IPS-18a (cell line): ENCODE measurements around the gene PRDM16.

Experiments
- H3K27ac ChIP-seq: one replicate; pipeline ENCODE4 v1.5.1; 2013; ENCODE audit warnings: low read length
- H3K27me3 ChIP-seq: one replicate; pipeline ENCODE4 v1.6.1; 2013; ENCODE audit warnings: mild to moderate bottlenecking, low read length; ENCODE audit not compliant: control insufficient read depth, insufficient read depth
- H3K36me3 ChIP-seq: one replicate; pipeline ENCODE4 v1.6.1; 2013; ENCODE audit warnings: low read depth, low read length; ENCODE audit not compliant: control insufficient read depth
- H3K4me1 ChIP-seq: one replicate; pipeline ENCODE4 v1.6.1; 2013; ENCODE audit warnings: low read depth, low read length; ENCODE audit not compliant: control insufficient read depth
- H3K4me3 ChIP-seq: one replicate; pipeline ENCODE4 v1.5.1; 2013; ENCODE audit warnings: low read length
- H3K9ac ChIP-seq: one replicate; pipeline ENCODE4 v1.6.1; 2013; ENCODE audit warnings: mild to moderate bottlenecking, low read length, moderate library complexity
- H3K9me3 ChIP-seq: one replicate; pipeline ENCODE4 v1.6.1; 2013; ENCODE audit warnings: low read depth, low read length; ENCODE audit not compliant: control insufficient read depth

PRDM16 gene

DNA sequence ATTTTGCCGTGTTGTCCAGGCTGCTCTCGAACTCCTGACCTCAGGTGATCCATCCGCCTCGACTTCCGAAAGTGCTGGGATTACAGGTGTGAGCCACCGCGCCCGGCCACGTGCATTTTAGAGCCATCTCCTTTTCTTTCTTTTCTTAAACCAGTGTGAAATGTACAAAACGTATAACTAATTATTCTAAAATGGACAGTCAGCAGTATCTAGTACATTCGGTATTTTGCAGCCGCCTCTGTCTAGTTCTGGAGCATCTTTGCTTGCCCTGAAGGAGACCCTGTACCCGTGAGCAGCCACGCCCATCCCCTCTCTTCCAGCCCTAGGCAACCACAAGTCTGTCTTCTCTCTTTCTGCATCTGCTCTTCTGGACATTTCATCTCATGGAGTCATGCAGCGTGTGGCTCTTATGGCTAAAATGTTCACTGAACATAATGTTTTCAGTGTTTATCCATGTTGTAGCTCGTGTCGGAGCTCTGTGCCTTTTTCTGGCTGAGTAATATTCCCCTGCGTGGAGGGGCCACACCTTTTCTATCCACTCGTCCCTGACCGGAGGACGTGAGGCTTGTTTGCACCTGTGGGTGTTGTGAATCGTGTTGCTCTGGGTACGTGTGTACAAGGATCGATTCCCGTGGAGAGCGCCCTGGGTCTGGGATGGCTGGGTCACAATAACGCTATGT is 198.0 kb downstream of the PRDM16 start:
- no peaks in the 10 kb centered on the region for H3K36me3 ChIP-seq
- H3K27ac ChIP-seq: no peak overlapping the region
- H3K4me1 ChIP-seq: no peaks in the 10 kb centered on the region
- no peaks in the 10 kb centered on the region for H3K9me3 ChIP-seq
- H3K9ac ChIP-seq: no peak overlapping the region
- H3K4me3 ChIP-seq: no peak overlapping the region
- H3K27me3 ChIP-seq: no peaks in the 10 kb centered on the region

DNA sequence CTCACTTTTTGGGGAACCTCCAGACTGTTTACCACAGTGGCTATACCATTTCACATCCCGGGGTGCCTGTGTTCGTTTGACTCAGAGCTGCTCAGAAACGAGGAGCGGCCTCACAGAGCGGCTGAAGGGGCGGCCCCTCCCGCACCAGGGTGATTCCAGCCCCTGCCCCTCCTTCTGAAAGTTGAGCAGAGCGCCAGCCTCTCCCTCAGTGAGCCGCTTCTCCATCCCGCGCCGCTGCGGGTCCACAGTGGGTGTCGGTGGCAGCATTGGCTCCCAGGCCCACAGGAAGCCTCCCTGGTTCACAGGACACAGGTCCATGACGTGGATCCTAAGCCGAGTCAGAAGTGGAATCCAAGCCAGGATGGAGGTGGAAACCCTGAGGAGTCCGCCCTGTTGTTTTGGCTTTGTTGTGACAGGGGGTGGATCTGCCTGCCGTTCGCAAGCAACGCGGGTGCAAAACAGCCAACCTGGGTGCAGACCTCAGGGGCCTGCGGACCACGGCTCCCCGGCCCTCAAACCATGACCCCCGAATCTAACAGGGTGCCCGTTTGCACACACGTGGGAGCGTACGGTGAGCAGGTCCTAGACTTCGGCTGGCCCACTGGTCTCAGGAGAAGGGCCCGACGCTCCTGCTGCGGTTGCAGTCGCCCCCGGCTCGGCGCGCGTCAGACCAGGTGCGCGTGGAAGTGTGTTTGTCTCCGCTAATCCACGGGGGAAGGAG is 198.7 kb downstream of the PRDM16 start:
- no peaks in the 10 kb centered on the region for H3K9me3 ChIP-seq
- H3K4me3 ChIP-seq: no peak overlapping the region
- no peaks in the 10 kb centered on the region for H3K4me1 ChIP-seq
- no peak overlapping the region for H3K27ac ChIP-seq
- no peaks in the 10 kb centered on the region for H3K27me3 ChIP-seq
- no peaks in the 10 kb centered on the region for H3K36me3 ChIP-seq
- no peak overlapping the region for H3K9ac ChIP-seq

DNA sequence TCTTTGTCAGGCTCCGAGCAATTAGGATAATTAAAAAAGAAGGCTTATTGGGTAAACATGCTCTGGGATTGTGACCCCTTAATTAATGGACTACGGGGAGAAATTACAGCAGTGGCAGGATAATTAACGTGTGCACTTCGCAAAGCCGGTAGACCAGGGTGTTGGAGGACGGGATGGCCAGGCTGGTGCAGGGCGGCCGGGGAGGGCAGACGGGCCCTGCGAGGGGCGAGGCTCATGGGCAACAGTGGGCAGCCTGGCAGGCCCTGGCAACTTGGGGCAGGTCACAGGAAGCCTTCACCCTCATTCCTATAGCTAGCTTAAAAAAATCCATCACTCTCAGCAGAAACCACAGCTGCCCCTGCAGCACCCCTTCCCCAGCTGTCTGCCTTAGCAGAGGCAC is 199.3 kb downstream of the PRDM16 start:
- Histone ChIP-seq H3K27me3 (no peaks in the 10 kb centered on the region), H3K4me1 (no peaks in the 10 kb centered on the region), H3K4me3 (no peak overlapping the region), H3K36me3 (no peaks in the 10 kb centered on the region), H3K9me3 (no peaks in the 10 kb centered on the region), H3K9ac (no peak overlapping the region), H3K27ac (no peak overlapping the region)

DNA sequence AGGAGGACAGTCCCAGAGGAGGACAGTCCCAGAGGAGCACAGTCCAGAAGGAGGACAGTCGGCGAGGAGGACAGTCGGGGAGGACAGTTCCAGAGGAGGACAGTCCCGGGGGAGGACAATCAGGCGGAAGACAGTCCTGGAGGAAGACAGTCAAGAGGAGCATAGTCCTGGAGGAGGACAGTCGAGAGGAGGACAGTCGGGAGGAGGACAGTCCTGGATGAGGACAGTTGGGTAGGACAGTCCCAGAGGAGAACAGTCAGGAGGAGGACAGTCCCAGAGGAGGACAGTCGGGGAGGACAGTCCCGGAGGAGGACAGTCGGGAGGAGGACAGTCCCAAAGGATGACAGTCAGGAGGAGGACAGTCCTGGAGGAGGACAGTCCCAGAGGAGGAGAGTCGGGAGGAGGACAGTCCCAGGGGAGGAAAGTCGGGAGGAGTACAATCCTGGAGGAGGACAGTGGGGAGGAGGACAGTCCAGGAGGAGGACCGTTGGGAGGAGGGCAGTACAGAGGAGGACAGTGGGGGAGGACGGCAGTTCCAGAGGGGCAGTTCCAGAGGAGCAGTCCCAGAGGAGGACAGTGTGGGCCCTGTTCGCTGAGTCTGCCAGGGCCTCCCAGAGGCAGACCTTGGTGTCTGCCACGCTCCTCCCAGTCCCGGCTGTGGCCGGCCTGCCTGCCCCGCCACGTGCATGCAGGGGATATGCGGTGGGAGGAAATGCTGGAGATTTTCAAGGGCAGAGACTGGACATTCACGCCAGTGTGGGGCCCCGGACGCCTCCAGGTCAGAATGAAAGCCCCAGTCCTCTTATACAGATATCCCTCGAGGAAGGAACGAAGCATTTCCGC is 201.6 kb downstream of the PRDM16 start:
- Histone ChIP-seq H3K4me1 (no peaks in the 10 kb centered on the region), H3K9me3 (no peaks in the 10 kb centered on the region), H3K27me3 (no peaks in the 10 kb centered on the region), H3K4me3 (no peak overlapping the region), H3K27ac (no peak overlapping the region), H3K36me3 (no peaks in the 10 kb centered on the region), H3K9ac (no peak overlapping the region)

DNA sequence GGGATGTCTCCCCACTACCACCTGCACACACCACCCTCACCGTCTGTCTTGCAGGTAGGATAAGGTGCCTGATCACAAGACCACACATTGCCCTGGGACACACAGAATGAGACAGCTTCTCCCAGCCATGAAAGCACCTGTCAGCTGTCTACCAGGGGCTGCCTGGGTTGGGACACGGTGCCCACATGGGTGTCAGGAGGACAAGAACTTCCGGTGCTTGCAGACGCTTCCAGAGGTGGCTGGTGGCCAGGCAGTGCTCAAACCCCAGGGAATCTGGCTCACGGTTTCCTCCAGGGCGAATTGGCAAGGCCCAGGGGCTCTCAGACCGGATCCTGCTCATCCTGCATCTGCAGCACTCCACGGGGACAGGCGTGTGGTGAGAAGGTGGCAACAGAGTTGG is 202.9 kb downstream of the PRDM16 start:
- Histone ChIP-seq H3K36me3 (no peaks in the 10 kb centered on the region), H3K27ac (no peak overlapping the region), H3K27me3 (no peaks in the 10 kb centered on the region)

DNA sequence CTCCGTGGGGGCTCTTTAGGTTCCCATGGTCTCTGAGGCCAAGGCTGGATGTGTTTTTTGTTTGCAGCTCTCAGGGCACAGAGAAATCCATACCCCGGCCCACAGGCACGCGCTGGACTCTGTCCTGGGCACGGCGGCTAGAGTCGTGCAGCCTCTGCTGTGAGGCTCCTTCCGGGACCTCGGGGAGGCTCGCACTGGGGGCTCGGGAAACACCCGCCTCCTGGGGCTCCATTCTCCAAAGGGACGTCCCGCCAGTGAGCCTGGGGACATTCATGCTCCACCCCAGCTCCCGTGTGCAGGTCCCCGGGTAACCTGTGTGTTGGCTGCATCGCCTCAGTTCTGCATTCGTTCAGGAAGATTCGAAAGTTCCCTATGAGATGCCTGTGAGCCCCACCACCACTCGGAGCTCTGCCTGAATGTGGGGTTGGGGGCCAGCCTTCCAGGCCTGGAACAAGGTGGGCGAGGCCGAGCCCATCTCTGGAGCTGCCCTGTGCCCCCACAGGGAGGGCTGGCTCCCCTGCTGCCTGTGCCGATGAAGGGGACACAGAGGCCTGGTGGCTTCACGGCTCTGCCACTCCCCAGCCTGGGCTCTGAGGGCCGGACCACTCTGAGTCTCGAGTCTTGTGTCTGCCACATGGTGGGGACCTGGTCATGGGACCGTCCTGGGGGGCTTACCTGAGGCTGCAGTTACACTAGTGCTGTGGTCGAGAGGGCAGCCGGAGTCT is 203.5 kb downstream of the PRDM16 start:
- H3K36me3 ChIP-seq: no peaks in the 10 kb centered on the region
- no peak overlapping the region for H3K27ac ChIP-seq
- H3K4me1 ChIP-seq: no peaks in the 10 kb centered on the region
- H3K27me3 ChIP-seq: no peaks in the 10 kb centered on the region
- H3K4me3 ChIP-seq: no peak overlapping the region
- no peaks in the 10 kb centered on the region for H3K9me3 ChIP-seq
- no peak overlapping the region for H3K9ac ChIP-seq

More for the DNA sequence above, 202.9 kb downstream of the PRDM16 start:
- Histone ChIP-seq H3K4me3 (no peak overlapping the region), H3K4me1 (no peaks in the 10 kb centered on the region), H3K9me3 (no peaks in the 10 kb centered on the region), H3K9ac (no peak overlapping the region)

DNA sequence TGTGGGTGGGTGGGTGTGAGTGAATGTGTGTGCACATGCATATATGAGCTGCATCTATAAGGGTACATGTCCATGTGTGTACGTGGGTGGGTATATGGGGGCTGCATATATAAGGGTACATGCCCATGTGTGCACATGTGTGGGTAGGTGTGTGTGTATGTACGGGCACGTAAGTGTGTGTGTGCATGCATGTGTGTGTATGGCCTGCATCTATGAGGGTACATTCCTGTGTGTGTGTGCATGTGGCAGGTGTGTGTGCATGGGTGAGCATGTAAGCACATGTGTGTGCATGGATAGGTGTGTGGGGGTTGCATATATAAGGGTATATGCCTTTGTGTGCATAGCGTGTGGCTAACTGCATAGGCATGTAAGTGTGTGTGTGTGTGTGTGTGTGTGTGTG is 204.4 kb downstream of the PRDM16 start:
- no peak overlapping the region for H3K9ac ChIP-seq
- H3K27ac ChIP-seq: no peak overlapping the region
- no peaks in the 10 kb centered on the region for H3K36me3 ChIP-seq
- H3K4me3 ChIP-seq: no peak overlapping the region
- no peaks in the 10 kb centered on the region for H3K4me1 ChIP-seq
- no peaks in the 10 kb centered on the region for H3K9me3 ChIP-seq
- no peaks in the 10 kb centered on the region for H3K27me3 ChIP-seq

DNA sequence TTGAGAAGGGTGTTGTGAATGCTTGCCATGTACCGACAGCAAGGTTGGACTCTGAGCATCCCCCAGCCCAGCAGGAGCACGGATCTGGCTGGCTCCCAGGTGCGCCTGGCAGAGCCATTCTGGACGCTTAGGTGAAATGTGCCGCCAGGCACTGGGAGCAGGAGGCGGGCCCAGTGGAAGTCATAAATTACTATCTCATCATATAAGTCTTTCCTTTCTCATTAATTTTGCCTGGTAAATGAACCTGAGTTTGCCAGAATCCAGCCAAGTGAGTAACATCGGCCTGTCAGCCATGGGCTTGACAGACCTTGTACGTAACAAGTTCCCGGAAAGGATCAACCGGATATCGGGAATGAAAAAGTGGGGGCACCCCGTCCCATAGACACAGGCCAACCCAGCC is 206.0 kb downstream of the PRDM16 start:
- no peak overlapping the region for H3K27ac ChIP-seq
- no peaks in the 10 kb centered on the region for H3K27me3 ChIP-seq
- no peaks in the 10 kb centered on the region for H3K4me1 ChIP-seq
- H3K9me3 ChIP-seq: no peaks in the 10 kb centered on the region
- no peak overlapping the region for H3K4me3 ChIP-seq
- H3K36me3 ChIP-seq: no peaks in the 10 kb centered on the region
- H3K9ac ChIP-seq: no peak overlapping the region

DNA sequence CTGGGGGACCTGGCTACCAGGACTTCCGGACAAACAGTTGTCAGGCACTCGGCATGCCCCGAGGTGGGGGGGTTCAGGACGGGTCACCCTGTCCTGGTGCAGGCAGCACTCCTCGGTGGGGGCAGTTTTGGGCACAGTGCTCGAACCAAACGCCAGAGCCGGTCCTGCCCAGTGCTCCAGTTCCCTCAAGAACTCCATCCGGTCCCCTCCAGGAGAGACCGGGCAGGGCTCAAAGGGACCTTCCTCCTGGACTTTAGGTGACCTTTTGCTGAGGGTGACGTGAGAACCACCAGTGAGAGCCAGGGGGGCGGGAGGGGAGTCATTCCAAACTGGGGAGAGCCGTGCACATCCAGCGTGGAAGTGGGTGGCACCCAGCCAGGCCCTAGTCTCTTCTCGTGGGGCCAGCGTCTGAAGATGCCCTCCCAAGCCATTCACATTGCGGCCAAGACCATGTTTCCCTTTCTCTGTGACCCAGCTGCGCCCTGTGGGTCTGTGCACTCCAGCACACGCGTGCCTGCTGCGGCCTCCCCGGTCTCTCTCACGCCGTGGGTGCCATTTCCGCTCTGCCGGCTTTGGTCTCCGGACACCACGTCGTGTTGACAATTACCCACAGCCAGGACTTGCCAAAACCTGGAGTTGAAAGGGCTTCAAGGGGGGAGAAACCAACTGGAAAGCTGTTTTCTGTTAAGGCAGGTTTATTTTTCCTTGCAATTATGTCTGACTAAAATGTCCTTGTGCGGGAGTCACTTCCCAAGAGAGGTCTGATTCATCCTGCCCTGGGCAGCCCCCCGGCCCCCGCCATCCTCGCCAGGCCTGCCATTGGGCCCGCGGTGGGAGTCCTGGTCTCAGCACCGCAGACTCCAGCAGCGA is 206.7 kb downstream of the PRDM16 start:
- H3K4me1 ChIP-seq: no peaks in the 10 kb centered on the region
- no peak overlapping the region for H3K9ac ChIP-seq
- H3K27ac ChIP-seq: no peak overlapping the region
- H3K27me3 ChIP-seq: no peaks in the 10 kb centered on the region
- H3K9me3 ChIP-seq: no peaks in the 10 kb centered on the region
- no peaks in the 10 kb centered on the region for H3K36me3 ChIP-seq
- H3K4me3 ChIP-seq: no peak overlapping the region

DNA sequence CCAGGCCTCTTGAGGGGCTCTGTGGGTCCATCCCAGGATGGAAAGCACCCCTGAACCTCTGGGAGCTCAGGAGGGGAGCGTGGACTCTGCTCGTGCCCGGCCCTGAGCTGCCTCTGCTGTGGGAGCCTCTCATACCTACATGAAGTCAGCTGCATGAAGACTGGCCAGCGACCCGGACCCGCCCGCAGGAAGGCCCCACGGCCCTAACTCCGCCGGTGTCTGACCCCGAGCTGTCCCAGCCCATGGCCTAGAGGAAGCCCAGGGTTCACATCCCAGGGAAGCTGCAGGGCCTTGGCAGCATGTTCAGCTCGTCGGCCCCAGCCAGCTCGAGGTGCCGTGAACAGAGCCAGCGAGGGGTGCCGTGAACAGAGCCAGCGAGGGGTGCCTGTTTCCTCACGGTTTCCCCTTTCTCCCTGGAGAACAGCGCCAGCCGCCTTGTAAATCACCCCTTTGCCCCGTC is 207.4 kb downstream of the PRDM16 start:
- no peaks in the 10 kb centered on the region for H3K9me3 ChIP-seq

More for the DNA sequence above, 207.4 kb downstream of the PRDM16 start:
- no peak overlapping the region for H3K9ac ChIP-seq
- no peaks in the 10 kb centered on the region for H3K27me3 ChIP-seq
- H3K27ac ChIP-seq: no peak overlapping the region
- no peaks in the 10 kb centered on the region for H3K4me1 ChIP-seq
- H3K36me3 ChIP-seq: no peaks in the 10 kb centered on the region
- no peak overlapping the region for H3K4me3 ChIP-seq
